GM21360 (cell line): ENCODE results near the gene KIF2C.
"Not testable (repeated sequence)": the region's sequence is repeated elsewhere in the genome, so short reads cannot be mapped to it uniquely, and the experiment has no call there.

Experiments used
- ATAC-seq: cut with Tn5 transposase; IDR thresholded peaks from one replicate; pipeline ENCODE4 v1.9.1; 2021; ENCODE audit warnings: mild to moderate bottlenecking, moderate library complexity; ENCODE audit not compliant: unreplicated experiment

Gene KIF2C

DNA sequence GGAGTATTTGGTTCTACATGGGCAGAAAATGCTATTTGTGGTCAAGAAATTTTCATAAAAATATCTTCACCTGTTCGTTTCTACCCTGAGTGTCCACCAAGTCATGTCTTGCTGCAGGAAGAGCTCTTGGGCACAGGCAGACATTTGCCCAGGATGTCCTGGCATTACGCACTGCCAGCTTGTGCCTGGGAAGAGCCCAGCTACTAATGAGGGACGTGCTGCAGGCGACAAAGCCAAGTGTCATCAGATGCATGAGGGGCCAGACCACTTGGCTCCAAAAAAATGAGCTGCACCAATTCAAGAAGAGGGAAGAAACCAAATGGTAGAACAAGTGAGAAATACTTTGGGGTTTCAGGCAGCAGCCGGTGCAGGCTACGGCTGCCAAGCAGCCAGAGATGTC lies 21.5 kb upstream of the KIF2C start:
- no peak for ATAC-seq

DNA sequence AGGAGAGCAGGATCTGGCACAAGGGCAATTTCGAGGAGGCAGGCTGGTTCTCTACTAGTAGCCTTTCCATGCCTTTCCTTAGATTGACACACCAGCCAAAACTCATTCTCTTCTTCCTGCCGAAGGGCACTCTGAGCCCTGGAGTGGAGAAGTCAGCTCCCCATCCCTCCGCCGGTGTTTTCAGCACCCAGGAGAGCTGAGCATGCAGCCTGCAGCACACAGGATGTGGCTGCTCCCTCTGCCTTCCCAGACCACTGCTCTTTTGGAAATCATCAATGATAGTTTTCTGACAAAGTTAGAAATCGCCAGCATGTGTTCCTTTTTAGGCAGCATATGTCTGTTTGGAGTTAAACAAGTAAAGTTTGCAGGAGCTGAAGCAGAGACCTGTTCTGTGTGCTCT lies 20.3 kb upstream of the KIF2C start:
- no peak for ATAC-seq

DNA sequence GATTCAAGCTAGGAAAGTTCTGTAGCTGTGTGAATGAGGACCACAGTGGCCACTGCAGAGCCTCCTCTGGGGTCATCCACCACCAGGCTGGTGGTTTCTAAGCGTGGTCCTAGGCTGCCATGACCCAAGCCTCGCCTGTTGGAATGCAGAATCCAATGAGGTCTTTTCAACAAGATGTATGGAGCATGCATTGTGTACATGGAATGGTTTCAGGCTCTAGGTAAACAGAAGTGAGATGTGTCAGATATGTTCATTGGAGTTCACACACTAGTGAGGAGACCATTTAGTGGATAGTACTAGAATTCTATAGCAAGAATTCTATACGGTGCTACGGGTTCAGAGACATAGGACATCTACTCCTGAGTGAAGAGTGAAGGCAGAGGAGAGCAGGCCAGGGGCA lies 19.4 kb upstream of the KIF2C start:
- no peak for ATAC-seq

DNA sequence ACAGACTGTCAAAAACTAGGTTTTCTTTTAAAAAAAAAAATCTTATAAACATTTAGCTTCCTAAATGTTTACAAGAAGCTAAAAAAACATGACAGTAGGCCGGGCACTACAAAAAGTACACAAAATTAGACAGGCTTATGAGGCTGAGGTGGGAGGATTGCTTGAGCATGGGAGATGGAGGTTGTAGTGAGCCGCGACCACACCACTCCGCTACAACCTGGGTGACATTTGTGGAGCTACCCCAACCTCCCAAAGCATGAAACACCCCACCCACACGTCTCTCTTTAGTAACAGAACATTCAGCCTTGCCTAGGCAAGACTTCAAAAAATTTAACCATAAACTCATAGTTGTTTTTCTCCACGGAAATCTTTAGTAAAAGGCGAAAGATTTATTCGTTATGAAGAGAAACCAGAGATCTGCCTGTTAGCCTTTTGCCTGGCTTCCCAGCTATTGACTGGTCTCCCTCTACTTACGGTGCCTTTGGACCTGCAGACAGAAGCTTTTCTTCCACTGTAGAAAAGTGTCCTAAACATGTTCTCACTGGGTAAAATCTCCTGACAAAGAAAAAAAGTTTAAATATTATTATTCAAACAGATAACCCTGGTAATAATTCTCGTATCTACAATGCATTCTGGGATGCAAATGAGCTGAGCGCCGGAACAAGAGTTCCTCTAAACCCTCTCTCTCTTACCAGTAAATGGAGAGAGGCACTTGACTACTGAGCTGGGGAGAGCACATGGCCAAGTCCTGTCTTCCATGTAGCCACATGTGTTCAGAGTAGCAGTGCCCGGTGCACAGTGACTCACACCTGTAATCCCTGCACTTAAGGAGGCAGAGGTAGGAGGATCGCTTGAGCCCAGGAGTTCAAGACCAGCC lies 17.9 kb upstream of the KIF2C start:
- peak; percentile 71 for ATAC-seq

DNA sequence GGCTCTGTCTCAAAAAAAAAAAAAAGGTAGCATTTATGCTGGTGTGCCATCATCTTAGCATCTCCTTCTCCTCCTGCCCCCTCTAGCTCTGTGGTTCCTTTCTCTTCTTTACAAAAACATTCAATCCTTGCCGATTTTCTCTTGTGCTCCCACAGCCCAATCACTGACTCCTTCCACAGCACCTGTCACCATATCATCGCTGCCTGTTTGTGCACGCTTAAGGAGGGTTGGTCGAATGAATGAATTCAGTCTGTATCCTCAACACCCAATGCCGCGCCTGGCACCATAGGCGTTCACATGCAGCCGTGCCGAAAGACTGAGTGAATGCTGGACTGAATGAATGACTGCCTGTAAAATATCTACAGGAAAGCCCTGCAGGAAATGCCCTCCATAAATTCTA lies 16.6 kb upstream of the KIF2C start:
- ATAC-seq: no peak

DNA sequence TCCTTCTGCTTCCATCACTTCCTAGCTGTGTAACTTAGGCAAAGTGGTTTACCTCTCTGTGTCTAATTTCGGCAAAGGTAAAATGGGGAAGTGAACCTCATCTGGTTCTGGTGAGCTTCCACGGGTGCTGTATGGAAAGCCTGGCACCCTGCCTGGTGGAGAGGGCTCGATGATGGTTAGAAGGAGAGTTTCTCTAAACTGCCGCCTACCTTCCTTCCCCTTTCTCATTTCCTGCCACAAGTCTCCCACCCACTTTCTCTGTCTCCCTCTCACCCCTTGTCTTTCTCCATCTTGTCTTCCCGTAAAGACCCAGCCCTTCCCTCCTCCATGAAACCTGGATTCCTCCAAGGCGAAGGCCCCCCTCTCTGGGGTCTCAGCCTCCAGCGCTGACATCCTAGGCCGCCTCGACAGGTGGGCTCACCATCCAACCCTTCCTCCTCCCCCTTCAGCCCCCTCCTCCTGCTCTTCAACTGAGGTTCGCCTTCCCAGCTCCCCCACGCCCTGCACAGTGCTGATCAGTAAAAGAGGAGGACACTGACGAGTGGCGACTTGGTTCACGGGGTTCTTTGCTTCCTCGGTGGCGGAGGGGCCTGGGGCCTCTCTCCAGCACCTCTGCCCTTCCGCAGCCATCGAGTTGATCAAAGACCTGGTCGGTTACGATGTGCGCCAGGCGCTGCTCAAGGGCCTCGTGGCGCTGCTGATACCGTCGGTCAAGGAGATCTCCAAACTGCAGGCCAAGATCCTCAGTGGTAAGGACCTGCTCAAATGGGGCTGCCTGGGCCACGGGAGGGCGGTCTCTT lies 15.9 kb upstream of the KIF2C start:
- ATAC-seq: no peak

DNA sequence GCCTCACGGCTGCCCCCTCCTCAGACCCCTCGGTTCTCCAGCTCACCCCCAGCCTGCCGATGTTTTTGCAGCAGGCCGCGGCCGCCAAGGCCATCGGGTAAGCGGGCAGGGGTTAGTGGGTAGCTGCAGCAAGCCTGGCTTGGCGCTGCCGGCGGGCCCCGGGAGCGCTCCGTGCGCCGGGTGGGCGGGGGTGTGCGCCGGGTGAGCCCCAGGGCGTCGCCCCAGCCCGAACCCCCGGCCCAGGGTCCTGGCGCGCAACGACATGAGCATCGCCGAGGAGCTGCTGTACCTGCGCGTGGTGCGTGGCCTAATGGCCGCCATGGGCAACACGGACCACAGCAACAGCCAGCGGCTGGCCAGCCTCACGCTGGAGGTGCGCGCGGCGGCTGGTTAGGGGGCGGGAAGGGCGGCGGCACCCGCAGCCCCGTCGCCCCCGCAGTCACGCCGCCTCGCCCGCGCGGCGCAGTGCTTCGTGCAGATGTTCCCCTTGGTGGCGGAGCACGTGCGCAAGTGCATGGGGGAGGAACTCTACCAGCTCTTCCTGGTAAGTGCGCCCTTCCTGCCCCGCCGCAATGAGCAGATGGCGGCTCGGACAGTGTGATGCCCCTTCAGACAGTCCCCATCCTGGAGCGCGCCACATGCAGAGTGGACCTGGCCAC lies 15.2 kb upstream of the KIF2C start:
- ATAC-seq: no peak

DNA sequence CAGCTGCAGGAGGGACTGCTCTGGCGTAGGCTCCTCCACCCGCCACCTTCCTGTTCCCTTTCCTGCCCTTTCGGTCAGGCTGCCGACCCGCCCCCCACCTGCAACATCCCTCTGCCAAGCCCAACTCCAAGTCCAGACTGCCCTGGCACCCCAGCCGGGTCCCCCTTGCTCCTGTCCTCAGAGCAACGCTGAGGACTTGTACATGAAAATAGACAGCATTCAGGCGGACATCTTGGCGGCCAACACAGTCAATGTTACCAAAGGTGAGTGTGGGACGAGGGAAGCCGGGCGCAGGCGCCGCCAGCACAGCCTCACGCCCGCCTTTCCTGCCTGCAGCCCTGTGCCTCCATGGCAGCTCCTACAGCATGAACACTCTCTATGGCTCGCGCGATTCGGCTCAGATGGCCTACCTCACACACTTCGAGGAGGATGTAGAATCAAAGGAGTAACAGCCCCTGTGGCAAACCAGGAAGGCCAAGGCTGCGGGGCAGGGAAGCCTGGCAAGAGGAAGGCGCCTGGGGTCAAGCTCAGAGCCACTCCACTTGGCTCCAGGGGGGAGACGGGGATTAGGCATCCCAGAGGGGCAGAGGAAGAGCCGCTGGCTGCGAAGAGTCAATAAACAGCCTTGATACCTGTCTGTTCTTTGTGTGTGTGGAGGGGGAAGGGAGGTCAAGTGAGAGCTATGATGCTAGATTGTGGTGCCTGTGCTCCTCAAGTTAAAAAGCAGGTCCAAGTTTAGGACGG lies 14.5 kb upstream of the KIF2C start:
- ATAC-seq: no peak

DNA sequence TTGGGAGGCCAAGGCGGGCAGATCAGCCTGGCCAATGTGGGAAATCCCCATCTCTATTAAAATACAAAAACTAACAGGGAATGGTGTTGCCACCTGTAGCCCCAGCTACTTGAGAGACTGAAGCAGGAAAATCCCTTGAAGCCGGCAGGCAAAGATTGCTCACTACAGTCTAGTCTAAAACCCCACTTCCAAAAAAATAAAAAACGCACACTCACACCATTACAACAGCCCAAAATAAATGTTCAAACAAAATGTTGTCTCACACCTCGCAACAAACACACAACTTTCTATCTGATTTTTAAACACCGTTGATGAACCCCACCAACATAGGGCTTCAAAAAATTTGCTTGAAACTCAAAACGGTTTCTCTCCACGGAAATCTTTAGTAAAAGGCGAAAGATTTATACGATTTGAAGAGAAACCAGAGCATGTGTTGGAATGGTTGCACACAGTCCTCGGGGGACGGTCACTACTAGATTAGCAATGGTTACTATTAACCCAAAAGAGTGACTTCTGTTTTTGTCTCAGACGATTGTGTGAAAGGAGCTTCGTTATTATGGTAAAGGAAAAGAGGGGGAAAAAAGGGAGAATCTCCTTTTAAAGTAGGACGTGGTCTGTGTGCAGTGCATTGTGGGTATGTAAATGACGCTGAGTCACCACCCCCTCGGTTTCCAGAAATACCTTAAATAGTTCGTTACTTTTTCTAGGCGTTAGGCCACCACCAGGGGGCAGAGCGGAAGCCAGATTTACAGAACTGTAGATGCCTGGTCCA lies 8.7 kb upstream of the KIF2C start, which contains the start of gene RNU5D-1:
TSS of gene RNU5D-1 (minus strand) at position 430 of the 772 bp plus-strand sequence.
- peak; percentile 61 for ATAC-seq

DNA sequence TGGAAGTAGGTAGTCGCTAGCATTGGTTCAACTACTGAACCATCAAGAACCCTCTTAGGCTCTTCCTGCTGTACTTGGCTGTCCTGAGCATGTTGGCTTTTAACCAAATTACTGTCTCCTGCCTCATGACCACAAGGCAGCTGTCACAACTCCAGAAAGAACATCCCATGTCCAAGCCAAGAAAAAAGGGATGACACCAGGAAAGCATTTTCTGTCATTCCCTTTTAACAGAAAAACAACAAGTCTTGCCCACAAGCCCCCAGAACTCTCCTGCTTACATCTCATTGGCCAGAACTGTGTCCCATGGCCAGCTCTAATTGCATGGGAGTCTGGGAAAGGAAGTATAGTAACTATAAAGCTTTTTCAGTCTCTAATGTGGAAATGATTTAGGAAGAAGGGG lies 6.3 kb upstream of the KIF2C start:
- no peak for ATAC-seq

DNA sequence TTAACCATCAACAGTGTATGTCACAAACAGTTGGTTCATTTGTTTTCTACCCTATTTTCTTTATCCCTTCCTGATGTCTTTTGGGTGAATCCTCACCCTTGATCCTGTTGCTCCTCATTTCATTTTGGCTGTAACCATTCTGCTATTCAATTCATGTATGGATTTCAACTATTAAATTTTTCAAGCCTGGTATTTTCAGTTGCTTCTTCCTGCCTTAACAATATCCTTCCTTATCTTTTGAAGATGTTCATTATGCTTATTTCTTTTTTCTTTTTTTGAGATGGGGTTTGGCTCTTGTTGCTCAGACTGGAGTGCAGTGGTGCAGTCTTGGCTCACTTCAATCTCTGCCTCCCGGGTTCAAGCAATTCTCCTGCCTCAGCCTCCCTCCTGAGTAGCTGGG lies 5.9 kb upstream of the KIF2C start:
- no peak for ATAC-seq

DNA sequence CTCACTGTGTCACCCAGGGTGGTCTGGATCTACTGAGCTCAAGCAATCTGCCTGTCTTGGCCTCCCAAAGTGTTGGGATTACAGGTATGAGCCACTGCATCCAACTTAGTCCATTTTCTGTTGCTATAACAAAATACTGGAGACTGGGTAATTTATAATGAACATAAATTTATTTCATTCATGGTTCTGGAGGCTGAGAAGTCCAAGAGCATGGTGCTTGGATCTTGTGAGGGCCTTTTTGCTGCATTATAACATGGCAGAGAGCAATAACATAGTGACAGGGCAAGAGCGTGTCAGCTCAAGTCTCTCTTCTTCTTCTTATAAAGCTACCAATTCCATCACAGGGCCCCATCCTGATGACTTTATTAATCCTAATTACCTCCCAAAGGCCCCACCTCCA lies 3.6 kb upstream of the KIF2C start:
- no peak for ATAC-seq

DNA sequence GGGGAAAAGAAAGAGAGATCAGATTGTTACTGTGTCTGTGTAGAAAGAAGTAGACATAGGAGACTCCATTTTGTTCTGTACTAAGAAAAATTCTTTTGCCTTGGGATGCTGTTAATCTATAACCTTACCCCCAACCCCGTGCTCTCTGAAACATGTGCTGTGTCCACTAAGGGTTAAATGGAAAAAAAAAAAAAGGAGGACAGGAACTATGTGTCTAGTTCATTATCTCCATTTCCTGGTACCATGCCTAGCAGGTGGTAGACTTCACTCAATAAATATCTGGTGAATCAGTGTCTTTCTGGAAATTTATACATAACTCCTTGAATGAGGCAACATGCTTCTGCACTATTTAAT lies 707 bp upstream of the KIF2C start:
- not testable (repeated sequence) for ATAC-seq

DNA sequence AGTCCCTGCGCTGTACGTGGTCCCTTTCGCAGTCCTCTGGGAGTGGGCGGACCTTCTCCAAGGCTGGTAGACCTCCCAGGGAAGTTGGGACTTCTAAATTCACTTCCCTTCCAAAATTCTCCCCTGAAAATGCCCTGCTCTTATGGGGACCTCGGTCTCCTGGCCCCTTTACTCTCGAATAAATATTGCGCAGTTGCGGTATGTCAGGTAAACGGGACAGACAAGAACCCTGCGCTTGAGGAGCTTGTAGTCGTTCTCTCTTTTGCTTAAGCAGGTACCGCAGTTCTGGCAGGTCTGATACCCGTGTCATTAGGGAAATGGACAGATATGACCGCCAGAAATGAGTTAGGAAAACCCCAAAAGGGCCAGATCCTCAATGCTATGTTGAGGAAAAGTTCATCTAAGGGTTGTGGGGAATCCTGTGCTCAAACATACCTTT lies 561 bp downstream of the KIF2C start:
- ATAC-seq: peak; percentile 17

DNA sequence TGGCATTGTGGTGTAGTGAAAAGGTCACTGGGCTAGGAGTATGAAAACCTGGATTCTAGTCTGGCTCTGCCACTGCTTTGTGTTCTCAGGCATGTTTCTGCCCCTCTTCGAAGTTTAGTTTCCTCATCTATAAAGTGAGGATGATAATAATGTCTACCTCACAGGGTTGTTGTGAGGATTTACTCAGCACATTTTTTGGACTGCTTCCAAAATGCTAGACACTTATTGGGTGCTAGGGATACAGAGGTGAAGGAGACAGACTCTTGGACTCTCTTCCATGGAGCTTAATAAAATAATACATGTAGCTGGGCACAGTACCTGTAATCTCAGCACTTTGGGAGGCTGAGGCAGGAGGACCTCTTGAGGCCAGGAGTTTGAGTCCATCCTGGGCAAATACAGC lies 3.6 kb downstream of the KIF2C start:
- ATAC-seq: no peak

DNA sequence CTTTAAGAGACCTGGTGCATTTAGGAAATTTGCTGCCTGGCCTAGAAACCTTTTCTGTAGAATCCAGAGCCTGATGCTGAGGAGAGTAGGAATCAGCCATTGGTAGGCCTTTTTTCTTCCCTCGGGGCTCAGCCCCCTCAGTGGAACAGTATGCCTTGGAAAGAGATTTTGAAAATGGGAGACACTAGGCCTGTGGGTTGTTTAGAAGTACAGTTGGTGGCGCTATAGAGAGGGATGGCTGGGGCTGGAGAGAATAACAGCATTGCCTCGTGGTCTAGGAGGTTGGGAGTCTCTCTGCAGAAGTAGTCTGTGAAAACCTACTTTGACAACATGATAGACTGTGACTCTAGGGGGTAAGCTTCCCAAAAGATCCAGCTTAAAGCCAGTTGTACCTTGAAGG lies 8.2 kb downstream of the KIF2C start:
- no peak for ATAC-seq

DNA sequence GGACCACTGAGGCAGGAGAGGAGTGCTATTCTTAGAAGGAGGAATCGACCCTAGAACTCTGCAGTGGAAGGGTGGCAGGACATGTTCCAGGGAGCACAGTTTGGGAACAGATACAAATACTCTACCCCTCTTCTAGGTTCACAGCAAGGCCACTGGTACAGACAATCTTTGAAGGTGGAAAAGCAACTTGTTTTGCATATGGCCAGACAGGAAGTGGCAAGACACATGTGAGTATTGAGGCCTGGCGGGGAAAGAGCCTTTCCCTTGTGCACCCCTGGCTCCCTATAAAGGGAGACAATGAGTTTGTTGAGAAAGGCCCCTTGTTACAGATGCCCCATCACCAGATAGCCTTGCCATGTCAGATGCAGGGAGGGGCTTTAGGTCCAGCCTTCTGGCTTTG lies 17.8 kb downstream of the KIF2C start:
- no peak for ATAC-seq

DNA sequence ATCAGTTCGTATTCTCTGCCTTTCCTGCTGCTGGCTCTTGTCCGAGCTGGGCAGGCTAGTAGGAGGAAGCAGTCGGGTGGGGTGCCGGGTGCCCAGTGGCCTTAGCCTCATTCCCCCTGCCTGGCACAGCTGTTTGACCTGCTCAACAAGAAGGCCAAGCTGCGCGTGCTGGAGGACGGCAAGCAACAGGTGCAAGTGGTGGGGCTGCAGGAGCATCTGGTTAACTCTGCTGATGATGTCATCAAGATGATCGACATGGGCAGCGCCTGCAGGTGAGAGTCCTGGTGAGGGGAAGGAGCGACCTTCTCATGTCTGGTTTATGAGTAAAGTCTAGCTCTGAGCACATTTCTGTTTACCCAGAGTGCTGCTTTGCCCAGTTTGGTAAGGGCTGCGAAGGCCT lies 19.4 kb downstream of the KIF2C start:
- ATAC-seq: no peak

DNA sequence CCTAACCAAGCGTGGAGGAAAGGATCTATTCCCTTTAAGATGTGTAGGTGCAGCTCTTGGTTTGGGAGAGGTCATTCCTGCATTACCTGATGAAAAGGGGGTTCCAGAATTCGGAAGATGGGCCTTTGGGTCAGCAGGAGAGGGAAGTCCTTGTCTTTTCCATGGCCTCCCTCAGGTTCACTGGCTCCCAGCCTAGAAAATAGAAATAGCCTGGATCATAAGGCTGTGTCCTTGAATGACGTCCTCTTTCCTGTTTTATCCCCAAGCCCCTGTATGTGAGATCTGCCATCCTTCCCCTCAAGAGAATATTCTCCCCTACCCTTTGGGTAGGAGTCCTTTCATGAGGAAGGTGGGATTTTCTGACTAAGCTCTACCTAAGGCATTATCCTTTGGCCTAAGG lies 21.2 kb downstream of the KIF2C start:
- no peak for ATAC-seq

DNA sequence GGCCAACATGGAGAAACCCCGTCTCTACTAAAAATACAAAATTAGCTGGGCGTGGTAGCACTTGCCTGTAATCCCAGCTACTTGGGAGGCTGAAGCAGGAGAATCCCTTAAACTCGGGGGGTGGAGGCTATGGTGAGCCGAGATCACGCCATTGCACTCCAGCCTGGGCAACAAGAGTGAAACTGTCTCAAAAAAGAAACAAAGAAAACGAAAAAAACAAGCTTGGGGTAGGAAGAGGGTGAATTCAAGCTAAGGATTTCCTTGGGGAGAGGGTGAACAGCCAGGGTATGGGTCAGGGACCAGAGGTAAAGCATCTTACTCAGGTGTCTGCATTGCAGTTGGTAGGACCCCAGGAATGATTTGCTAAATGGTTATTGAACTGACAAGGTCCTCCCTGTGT lies 26.8 kb downstream of the KIF2C start:
- not testable (repeated sequence) for ATAC-seq
